H9 (cell line): ENCODE results near the gene TRMT61B. TPM values are rescaled to one million over a fixed set of nuclear protein-coding genes. Genes with fewer than 3 reads are reported as not detected.

Source experiments
- DNase-seq: peaks from one replicate; pipeline ENCODE4 v3.0.0-alpha.2; 2017
- H2AFZ ChIP-seq: one replicate; pipeline ENCODE4 v1.6.1; 2013; ENCODE audit warnings: mild to moderate bottlenecking, low read length, control low read depth, moderate library complexity
- H2AK5ac ChIP-seq: 2 replicates; pipeline ENCODE4 v1.6.1; 2013; ENCODE audit warnings: low read length, control low read depth, mixed read lengths; ENCODE audit not compliant: insufficient read length
- H2BK120ac ChIP-seq: one replicate; pipeline ENCODE4 v1.6.1; 2013; ENCODE audit warnings: low read depth, mild to moderate bottlenecking, low read length, control low read depth, inconsistent platforms; ENCODE audit not compliant: poor library complexity, severe bottlenecking
- H2BK12ac ChIP-seq: 2 replicates; pipeline ENCODE4 v1.6.1; 2013; ENCODE audit warnings: low read length, control low read depth, mixed read lengths, low read depth; ENCODE audit not compliant: insufficient read length
- H2BK15ac ChIP-seq: 2 replicates; pipeline ENCODE4 v1.6.1; 2013; ENCODE audit warnings: low read depth, low read length, control low read depth
- H2BK20ac ChIP-seq: one replicate; pipeline ENCODE4 v1.6.1; 2013; ENCODE audit warnings: low read depth, mild to moderate bottlenecking, low read length, control low read depth, inconsistent platforms; ENCODE audit not compliant: poor library complexity, severe bottlenecking
- H2BK5ac ChIP-seq: 2 replicates; pipeline ENCODE4 v1.6.1; 2013; ENCODE audit warnings: low read length, control low read depth, mixed read lengths; ENCODE audit not compliant: insufficient read length
- H3K14ac ChIP-seq: 2 replicates; pipeline ENCODE4 v1.6.1; 2013; ENCODE audit warnings: low read length, control low read depth; ENCODE audit not compliant: insufficient read depth
- H3K18ac ChIP-seq: 2 replicates; pipeline ENCODE4 v1.6.1; 2013; ENCODE audit warnings: low read depth, mild to moderate bottlenecking, mixed read lengths, low read length, control low read depth; ENCODE audit not compliant: insufficient read length
- H3K23ac ChIP-seq: 2 replicates; pipeline ENCODE4 v1.6.1; 2013; ENCODE audit warnings: low read length, control low read depth, mixed read lengths, low read depth; ENCODE audit not compliant: insufficient read length
- H3K23me2 ChIP-seq: 2 replicates; pipeline ENCODE4 v1.6.1; 2013; ENCODE audit warnings: low read depth, mild to moderate bottlenecking, mixed read lengths, low read length, control low read depth; ENCODE audit not compliant: insufficient read length, poor library complexity, severe bottlenecking
- H3K27ac ChIP-seq: 2 replicates; pipeline ENCODE4 v1.5.1; 2013; ENCODE audit warnings: low read length, control low read depth, mixed read lengths, low read depth; ENCODE audit not compliant: insufficient read length
- H3K27me3 ChIP-seq: 2 replicates; pipeline ENCODE4 v1.6.1; 2013; ENCODE audit warnings: low read length, control low read depth, inconsistent platforms; ENCODE audit not compliant: insufficient read depth
- H3K4ac ChIP-seq: 2 replicates; pipeline ENCODE4 v1.6.1; 2013; ENCODE audit warnings: low read depth, mild to moderate bottlenecking, control low read depth, inconsistent platforms, low read length, moderate library complexity
- H3K4me1 ChIP-seq: 2 replicates; pipeline ENCODE4 v1.6.1; 2013; ENCODE audit warnings: low read length, control low read depth, inconsistent platforms; ENCODE audit not compliant: insufficient read depth
- H3K4me2 ChIP-seq: 2 replicates; pipeline ENCODE4 v1.6.1; 2013; ENCODE audit warnings: low read length, control low read depth, mixed read lengths; ENCODE audit not compliant: insufficient read length, insufficient read depth
- H3K56ac ChIP-seq: 2 replicates; pipeline ENCODE4 v1.6.1; 2013; ENCODE audit warnings: low read depth, mild to moderate bottlenecking, mixed read lengths, low read length, control low read depth; ENCODE audit not compliant: insufficient read length
- H3K79me1 ChIP-seq: 2 replicates; pipeline ENCODE4 v1.6.1; 2013; ENCODE audit warnings: low read depth, mild to moderate bottlenecking, moderate library complexity, low read length, control low read depth, inconsistent platforms; ENCODE audit not compliant: insufficient read depth, poor library complexity, severe bottlenecking
- H3K79me2 ChIP-seq: 2 replicates; pipeline ENCODE4 v1.6.1; 2013; ENCODE audit warnings: low read length, control low read depth, inconsistent platforms; ENCODE audit not compliant: insufficient read depth
- H3K9ac ChIP-seq: 2 replicates; pipeline ENCODE4 v1.6.1; 2013; ENCODE audit warnings: low read length, control low read depth, mixed read lengths; ENCODE audit not compliant: insufficient read length; ENCODE audit errors: extremely low read depth
- H3K9me3 ChIP-seq: one replicate; pipeline ENCODE4 v1.6.1; 2013; ENCODE audit warnings: low read depth, low read length, inconsistent platforms; ENCODE audit not compliant: control insufficient read depth
- H3T11ph ChIP-seq: one replicate; pipeline ENCODE4 v1.6.1; 2013; ENCODE audit warnings: mild to moderate bottlenecking, low read length, control low read depth, inconsistent platforms
- H4K20me1 ChIP-seq: one replicate; pipeline ENCODE4 v1.6.1; 2013; ENCODE audit not compliant: control insufficient read depth, insufficient read length, insufficient read depth
- H4K5ac ChIP-seq: 2 replicates; pipeline ENCODE4 v1.6.1; 2013; ENCODE audit warnings: low read depth, mild to moderate bottlenecking, mixed read lengths, low read length, control low read depth; ENCODE audit not compliant: insufficient read length
- H4K8ac ChIP-seq: replicated peaks from 2 replicates; pipeline ENCODE4 v1.6.1; 2013; ENCODE audit warnings: low read length, control low read depth, mixed read lengths, low read depth; ENCODE audit not compliant: insufficient read length
- H4K91ac ChIP-seq: 2 replicates; pipeline ENCODE4 v1.6.1; 2013; ENCODE audit warnings: low read depth, mild to moderate bottlenecking, moderate library complexity, mixed read lengths, low read length, control low read depth; ENCODE audit not compliant: insufficient read length
- H3K27ac Mint-ChIP-seq, 3 experiments: 2 replicates in 2 of 3; 3 replicates in 1 of 3; pipeline ENCODE4 v1.8.0; 2020 to 2021; ENCODE audit warnings: mixed read lengths in 3 of 3, mild to moderate bottlenecking in 1 of 3, moderate library complexity in 1 of 3
- H3K27me3 Mint-ChIP-seq: 2 replicates; pipeline ENCODE4 v1.8.0; 2021; ENCODE audit warnings: low read depth, mild to moderate bottlenecking, moderate library complexity, mixed read lengths
- H3K36me3 Mint-ChIP-seq, 3 experiments: 2 replicates in 2 of 3; 3 replicates in 1 of 3; pipeline ENCODE4 v1.8.0; 2020 to 2021; ENCODE audit warnings: low read depth in 3 of 3, mixed read lengths in 3 of 3; ENCODE audit not compliant: insufficient read depth in 1 of 3
- H3K4me1 Mint-ChIP-seq, 2 experiments: 2 replicates each; pipeline ENCODE4 v1.8.0; 2020; ENCODE audit warnings: mixed read lengths in 2 of 2
- H3K4me3 Mint-ChIP-seq, 2 experiments: 2 replicates in 1 of 2; 3 replicates in 1 of 2; pipeline ENCODE4 v1.8.0; 2020 to 2021; ENCODE audit warnings: mild to moderate bottlenecking in 2 of 2, mixed read lengths in 2 of 2, moderate library complexity in 1 of 2
- H3K9me3 Mint-ChIP-seq, 2 experiments: 2 replicates in 1 of 2; 3 replicates in 1 of 2; pipeline ENCODE4 v1.8.0; 2020; ENCODE audit warnings: mild to moderate bottlenecking in 2 of 2, mixed read lengths in 2 of 2, moderate library complexity in 1 of 2
- WGBS: extraction: QIAGEN DNeasy Blood & Tissue Kit; methylation state at CpG from one replicate; pipeline ENCODE4 v1.1.7; 2013; ENCODE audit warnings: missing lambda C conversion rate, low lambda C conversion rate, mixed read lengths; ENCODE audit not compliant: insufficient read length; ENCODE audit errors: extremely low coverage; 5-methylcytosine and 5-hydroxymethylcytosine counted together
- total RNA-seq: library from RNA; stranded (reverse); gene quantifications from 2 replicates; pipeline ENCODE4 v1.2.1, GENCODE V29; 2021
- TF ChIP-seq, protein P1 (sequence below): fragments of 200-600 bp; sonication (generic); conservative IDR thresholded peaks from 3 replicates; pipeline ENCODE4 v1.8.0; 2021; ENCODE audit warnings: antibody characterized with exemption, mild to moderate bottlenecking

Gene TRMT61B
- total RNA-seq, 1 experiment from 2014 or later = 20.7 TPM

DNA sequence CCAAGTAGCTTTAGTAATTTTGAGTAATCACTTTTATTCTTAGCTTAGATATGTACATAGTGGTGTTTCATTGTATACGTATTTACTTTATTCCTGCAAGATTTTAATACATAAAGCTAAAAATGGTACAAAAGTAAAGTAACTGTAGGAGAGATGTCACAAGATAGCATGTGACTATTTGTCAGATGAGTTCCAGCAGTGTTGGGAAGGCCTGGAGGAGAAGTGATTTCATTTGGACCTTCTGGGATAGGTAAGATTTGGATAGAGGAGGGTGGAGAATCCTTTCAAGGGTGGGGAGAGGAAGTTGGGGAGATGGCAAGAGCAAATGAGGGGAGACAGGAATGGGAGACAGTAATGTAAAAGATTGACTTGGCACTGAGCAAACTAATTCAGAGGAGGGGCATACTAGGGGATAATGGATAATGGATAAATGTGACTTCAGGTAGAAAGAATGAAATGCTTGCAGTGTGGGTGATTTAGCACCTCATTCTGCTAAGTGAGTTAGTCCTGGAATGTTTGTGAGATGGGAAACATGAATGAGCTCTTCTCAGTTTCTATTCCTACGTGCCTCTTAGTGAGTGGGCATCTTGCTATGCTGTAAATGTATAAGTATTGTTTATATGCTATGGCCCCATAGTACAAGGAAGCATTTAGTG is 34.8 kb upstream of the TRMT61B start:
- H3K18ac ChIP-seq = no peak overlapping the region
- H3K23me2 ChIP-seq = no peaks in the 10 kb centered on the region
- peaks cover 6% of the 10 kb centered on the region for H3K79me1 ChIP-seq
- H4K5ac ChIP-seq = no peak overlapping the region
- H3K14ac ChIP-seq = no peak overlapping the region
- no peak overlapping the region for H3K9ac ChIP-seq
- H3K4ac ChIP-seq = no peak overlapping the region
- H3K9me3 ChIP-seq = no peaks in the 10 kb centered on the region
- H3K27ac ChIP-seq = no peak overlapping the region
- peak overlapping the region in 1 of 3 experiments; percentile 4; a peak in 2 of 7 replicates for H3K27ac Mint-ChIP-seq
- no peak overlapping the region for H4K91ac ChIP-seq
- H3K27me3 Mint-ChIP-seq = no peaks in the 10 kb centered on the region
- H2BK120ac ChIP-seq = no peak overlapping the region
- no peaks in the 10 kb centered on the region for H4K20me1 ChIP-seq
- no peaks in the 10 kb centered on the region for H3K27me3 ChIP-seq
- H3K4me1 Mint-ChIP-seq = peaks cover 4 to 7% of the 10 kb centered on the region in 2 experiments; a peak in 3 of 4 replicates
- no peak overlapping the region for H2AK5ac ChIP-seq
- TF ChIP-seq, protein P1, sequence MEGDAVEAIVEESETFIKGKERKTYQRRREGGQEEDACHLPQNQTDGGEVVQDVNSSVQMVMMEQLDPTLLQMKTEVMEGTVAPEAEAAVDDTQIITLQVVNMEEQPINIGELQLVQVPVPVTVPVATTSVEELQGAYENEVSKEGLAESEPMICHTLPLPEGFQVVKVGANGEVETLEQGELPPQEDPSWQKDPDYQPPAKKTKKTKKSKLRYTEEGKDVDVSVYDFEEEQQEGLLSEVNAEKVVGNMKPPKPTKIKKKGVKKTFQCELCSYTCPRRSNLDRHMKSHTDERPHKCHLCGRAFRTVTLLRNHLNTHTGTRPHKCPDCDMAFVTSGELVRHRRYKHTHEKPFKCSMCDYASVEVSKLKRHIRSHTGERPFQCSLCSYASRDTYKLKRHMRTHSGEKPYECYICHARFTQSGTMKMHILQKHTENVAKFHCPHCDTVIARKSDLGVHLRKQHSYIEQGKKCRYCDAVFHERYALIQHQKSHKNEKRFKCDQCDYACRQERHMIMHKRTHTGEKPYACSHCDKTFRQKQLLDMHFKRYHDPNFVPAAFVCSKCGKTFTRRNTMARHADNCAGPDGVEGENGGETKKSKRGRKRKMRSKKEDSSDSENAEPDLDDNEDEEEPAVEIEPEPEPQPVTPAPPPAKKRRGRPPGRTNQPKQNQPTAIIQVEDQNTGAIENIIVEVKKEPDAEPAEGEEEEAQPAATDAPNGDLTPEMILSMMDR = no peak
- H3T11ph ChIP-seq = no peak overlapping the region
- no peak overlapping the region for H2BK15ac ChIP-seq
- no peak overlapping the region for H2BK20ac ChIP-seq
- H3K9me3 Mint-ChIP-seq = no peaks in the 10 kb centered on the region
- DNase-seq = no peak
- WGBS = no CpG with 5 or more reads among the region's 2 CpGs
- H2AFZ ChIP-seq = no peak overlapping the region
- no peak overlapping the region for H3K56ac ChIP-seq
- no peak overlapping the region for H2BK12ac ChIP-seq
- peaks cover 64% of the 10 kb centered on the region for H3K79me2 ChIP-seq
- no peak overlapping the region for H2BK5ac ChIP-seq
- H3K36me3 Mint-ChIP-seq = peaks cover 58 to 76% (median 72%) of the 10 kb centered on the region in 3 experiments; a peak in 6 of 7 replicates
- H4K8ac ChIP-seq = no peak overlapping the region
- no peak overlapping the region for H3K4me2 ChIP-seq
- H3K23ac ChIP-seq = no peak overlapping the region
- H3K4me1 ChIP-seq = no peaks in the 10 kb centered on the region
- H3K4me3 Mint-ChIP-seq = no peak overlapping the region
